H9 (cell line): ENCODE data around the gene ANXA2. TPM values are rescaled to one million over a fixed set of nuclear protein-coding genes. Genes with fewer than 3 reads are reported as not detected.

ENCODE experiments used
- DNase-seq: peaks from one replicate; pipeline ENCODE4 v3.0.0-alpha.2; 2017
- H2AFZ ChIP-seq: one replicate; pipeline ENCODE4 v1.6.1; 2013; ENCODE audit warnings: mild to moderate bottlenecking, low read length, control low read depth, moderate library complexity
- H2AK5ac ChIP-seq: 2 replicates; pipeline ENCODE4 v1.6.1; 2013; ENCODE audit warnings: low read length, control low read depth, mixed read lengths; ENCODE audit not compliant: insufficient read length
- H2BK120ac ChIP-seq: one replicate; pipeline ENCODE4 v1.6.1; 2013; ENCODE audit warnings: low read depth, mild to moderate bottlenecking, low read length, control low read depth, inconsistent platforms; ENCODE audit not compliant: poor library complexity, severe bottlenecking
- H2BK12ac ChIP-seq: 2 replicates; pipeline ENCODE4 v1.6.1; 2013; ENCODE audit warnings: low read length, control low read depth, mixed read lengths, low read depth; ENCODE audit not compliant: insufficient read length
- H2BK15ac ChIP-seq: 2 replicates; pipeline ENCODE4 v1.6.1; 2013; ENCODE audit warnings: low read depth, low read length, control low read depth
- H2BK20ac ChIP-seq: one replicate; pipeline ENCODE4 v1.6.1; 2013; ENCODE audit warnings: low read depth, mild to moderate bottlenecking, low read length, control low read depth, inconsistent platforms; ENCODE audit not compliant: poor library complexity, severe bottlenecking
- H2BK5ac ChIP-seq: 2 replicates; pipeline ENCODE4 v1.6.1; 2013; ENCODE audit warnings: low read length, control low read depth, mixed read lengths; ENCODE audit not compliant: insufficient read length
- H3K14ac ChIP-seq: 2 replicates; pipeline ENCODE4 v1.6.1; 2013; ENCODE audit warnings: low read length, control low read depth; ENCODE audit not compliant: insufficient read depth
- H3K18ac ChIP-seq: 2 replicates; pipeline ENCODE4 v1.6.1; 2013; ENCODE audit warnings: low read depth, mild to moderate bottlenecking, mixed read lengths, low read length, control low read depth; ENCODE audit not compliant: insufficient read length
- H3K23ac ChIP-seq: 2 replicates; pipeline ENCODE4 v1.6.1; 2013; ENCODE audit warnings: low read length, control low read depth, mixed read lengths, low read depth; ENCODE audit not compliant: insufficient read length
- H3K23me2 ChIP-seq: 2 replicates; pipeline ENCODE4 v1.6.1; 2013; ENCODE audit warnings: low read depth, mild to moderate bottlenecking, mixed read lengths, low read length, control low read depth; ENCODE audit not compliant: insufficient read length, poor library complexity, severe bottlenecking
- H3K27ac ChIP-seq: 2 replicates; pipeline ENCODE4 v1.5.1; 2013; ENCODE audit warnings: low read length, control low read depth, mixed read lengths, low read depth; ENCODE audit not compliant: insufficient read length
- H3K27me3 ChIP-seq: 2 replicates; pipeline ENCODE4 v1.6.1; 2013; ENCODE audit warnings: low read length, control low read depth, inconsistent platforms; ENCODE audit not compliant: insufficient read depth
- H3K4ac ChIP-seq: 2 replicates; pipeline ENCODE4 v1.6.1; 2013; ENCODE audit warnings: low read depth, mild to moderate bottlenecking, control low read depth, inconsistent platforms, low read length, moderate library complexity
- H3K4me1 ChIP-seq: 2 replicates; pipeline ENCODE4 v1.6.1; 2013; ENCODE audit warnings: low read length, control low read depth, inconsistent platforms; ENCODE audit not compliant: insufficient read depth
- H3K4me2 ChIP-seq: 2 replicates; pipeline ENCODE4 v1.6.1; 2013; ENCODE audit warnings: low read length, control low read depth, mixed read lengths; ENCODE audit not compliant: insufficient read length, insufficient read depth
- H3K56ac ChIP-seq: 2 replicates; pipeline ENCODE4 v1.6.1; 2013; ENCODE audit warnings: low read depth, mild to moderate bottlenecking, mixed read lengths, low read length, control low read depth; ENCODE audit not compliant: insufficient read length
- H3K79me1 ChIP-seq: 2 replicates; pipeline ENCODE4 v1.6.1; 2013; ENCODE audit warnings: low read depth, mild to moderate bottlenecking, moderate library complexity, low read length, control low read depth, inconsistent platforms; ENCODE audit not compliant: insufficient read depth, poor library complexity, severe bottlenecking
- H3K79me2 ChIP-seq: 2 replicates; pipeline ENCODE4 v1.6.1; 2013; ENCODE audit warnings: low read length, control low read depth, inconsistent platforms; ENCODE audit not compliant: insufficient read depth
- H3K9ac ChIP-seq: 2 replicates; pipeline ENCODE4 v1.6.1; 2013; ENCODE audit warnings: low read length, control low read depth, mixed read lengths; ENCODE audit not compliant: insufficient read length; ENCODE audit errors: extremely low read depth
- H3K9me3 ChIP-seq: one replicate; pipeline ENCODE4 v1.6.1; 2013; ENCODE audit warnings: low read depth, low read length, inconsistent platforms; ENCODE audit not compliant: control insufficient read depth
- H3T11ph ChIP-seq: one replicate; pipeline ENCODE4 v1.6.1; 2013; ENCODE audit warnings: mild to moderate bottlenecking, low read length, control low read depth, inconsistent platforms
- H4K20me1 ChIP-seq: one replicate; pipeline ENCODE4 v1.6.1; 2013; ENCODE audit not compliant: control insufficient read depth, insufficient read length, insufficient read depth
- H4K5ac ChIP-seq: 2 replicates; pipeline ENCODE4 v1.6.1; 2013; ENCODE audit warnings: low read depth, mild to moderate bottlenecking, mixed read lengths, low read length, control low read depth; ENCODE audit not compliant: insufficient read length
- H4K8ac ChIP-seq: replicated peaks from 2 replicates; pipeline ENCODE4 v1.6.1; 2013; ENCODE audit warnings: low read length, control low read depth, mixed read lengths, low read depth; ENCODE audit not compliant: insufficient read length
- H4K91ac ChIP-seq: 2 replicates; pipeline ENCODE4 v1.6.1; 2013; ENCODE audit warnings: low read depth, mild to moderate bottlenecking, moderate library complexity, mixed read lengths, low read length, control low read depth; ENCODE audit not compliant: insufficient read length
- H3K27ac Mint-ChIP-seq, 3 experiments: 2 replicates in 2 of 3; 3 replicates in 1 of 3; pipeline ENCODE4 v1.8.0; 2020 to 2021; ENCODE audit warnings: mixed read lengths in 3 of 3, mild to moderate bottlenecking in 1 of 3, moderate library complexity in 1 of 3
- H3K27me3 Mint-ChIP-seq: 2 replicates; pipeline ENCODE4 v1.8.0; 2021; ENCODE audit warnings: low read depth, mild to moderate bottlenecking, moderate library complexity, mixed read lengths
- H3K36me3 Mint-ChIP-seq, 3 experiments: 2 replicates in 2 of 3; 3 replicates in 1 of 3; pipeline ENCODE4 v1.8.0; 2020 to 2021; ENCODE audit warnings: low read depth in 3 of 3, mixed read lengths in 3 of 3; ENCODE audit not compliant: insufficient read depth in 1 of 3
- H3K4me1 Mint-ChIP-seq, 2 experiments: 2 replicates each; pipeline ENCODE4 v1.8.0; 2020; ENCODE audit warnings: mixed read lengths in 2 of 2
- H3K4me3 Mint-ChIP-seq, 2 experiments: 2 replicates in 1 of 2; 3 replicates in 1 of 2; pipeline ENCODE4 v1.8.0; 2020 to 2021; ENCODE audit warnings: mild to moderate bottlenecking in 2 of 2, mixed read lengths in 2 of 2, moderate library complexity in 1 of 2
- H3K9me3 Mint-ChIP-seq, 2 experiments: 2 replicates in 1 of 2; 3 replicates in 1 of 2; pipeline ENCODE4 v1.8.0; 2020; ENCODE audit warnings: mild to moderate bottlenecking in 2 of 2, mixed read lengths in 2 of 2, moderate library complexity in 1 of 2
- WGBS: extraction: QIAGEN DNeasy Blood & Tissue Kit; methylation state at CpG from one replicate; pipeline ENCODE4 v1.1.7; 2013; ENCODE audit warnings: missing lambda C conversion rate, low lambda C conversion rate, mixed read lengths; ENCODE audit not compliant: insufficient read length; ENCODE audit errors: extremely low coverage; 5-methylcytosine and 5-hydroxymethylcytosine counted together
- total RNA-seq: library from RNA; stranded (reverse); gene quantifications from 2 replicates; pipeline ENCODE4 v1.2.1, GENCODE V29; 2021
- TF ChIP-seq, protein P1 (sequence below): fragments of 200-600 bp; sonication (generic); conservative IDR thresholded peaks from 3 replicates; pipeline ENCODE4 v1.8.0; 2021; ENCODE audit warnings: antibody characterized with exemption, mild to moderate bottlenecking

ANXA2 gene
- total RNA-seq, 1 experiment from 2014 or later, result 126 TPM

DNA sequence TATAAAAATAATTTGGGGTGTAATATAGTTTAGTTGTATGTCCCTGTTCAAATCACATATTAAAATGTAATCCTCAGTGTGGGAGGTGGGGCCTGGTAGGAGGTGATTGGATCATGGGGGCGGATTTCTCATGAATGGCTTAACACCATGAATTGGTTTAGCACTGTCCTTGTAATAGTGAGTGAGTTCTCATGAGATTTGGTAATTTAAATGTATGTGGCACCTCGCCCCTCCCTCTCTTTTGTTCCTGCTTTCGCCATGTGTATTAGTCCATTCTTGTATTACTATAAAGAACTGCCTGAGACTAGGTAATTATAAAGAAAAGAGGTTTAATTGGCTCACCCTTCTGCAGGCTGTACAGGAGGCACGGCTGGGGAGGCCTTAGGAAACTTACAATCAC lies 83.9 kb downstream of the ANXA2 start:
- Mint-ChIP-seq H3K4me3 (no peak overlapping the region), H3K27ac (peak overlapping the region in 1 of 3 experiments; percentile 60; a peak in 2 of 7 replicates), H3K4me1 (peaks cover 4 to 7% of the 10 kb centered on the region in 2 experiments; a peak in 3 of 4 replicates), H3K36me3 (no peaks in the 10 kb centered on the region; a peak in 1 of 7 replicates), H3K9me3 (no peaks in the 10 kb centered on the region), H3K27me3 (no peaks in the 10 kb centered on the region)
- H2AFZ ChIP-seq, result no peak overlapping the region
- H2BK5ac ChIP-seq, result no peak overlapping the region
- TF ChIP-seq, protein P1, sequence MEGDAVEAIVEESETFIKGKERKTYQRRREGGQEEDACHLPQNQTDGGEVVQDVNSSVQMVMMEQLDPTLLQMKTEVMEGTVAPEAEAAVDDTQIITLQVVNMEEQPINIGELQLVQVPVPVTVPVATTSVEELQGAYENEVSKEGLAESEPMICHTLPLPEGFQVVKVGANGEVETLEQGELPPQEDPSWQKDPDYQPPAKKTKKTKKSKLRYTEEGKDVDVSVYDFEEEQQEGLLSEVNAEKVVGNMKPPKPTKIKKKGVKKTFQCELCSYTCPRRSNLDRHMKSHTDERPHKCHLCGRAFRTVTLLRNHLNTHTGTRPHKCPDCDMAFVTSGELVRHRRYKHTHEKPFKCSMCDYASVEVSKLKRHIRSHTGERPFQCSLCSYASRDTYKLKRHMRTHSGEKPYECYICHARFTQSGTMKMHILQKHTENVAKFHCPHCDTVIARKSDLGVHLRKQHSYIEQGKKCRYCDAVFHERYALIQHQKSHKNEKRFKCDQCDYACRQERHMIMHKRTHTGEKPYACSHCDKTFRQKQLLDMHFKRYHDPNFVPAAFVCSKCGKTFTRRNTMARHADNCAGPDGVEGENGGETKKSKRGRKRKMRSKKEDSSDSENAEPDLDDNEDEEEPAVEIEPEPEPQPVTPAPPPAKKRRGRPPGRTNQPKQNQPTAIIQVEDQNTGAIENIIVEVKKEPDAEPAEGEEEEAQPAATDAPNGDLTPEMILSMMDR, result no peak
- H3K23ac ChIP-seq, result no peak overlapping the region
- H3K9me3 ChIP-seq, result no peaks in the 10 kb centered on the region
- WGBS, result no CpG with 5 or more reads among the region's 4 CpGs
- H3K14ac ChIP-seq, result no peak overlapping the region
- H3K9ac ChIP-seq, result no peak overlapping the region
- no peaks in the 10 kb centered on the region for H4K20me1 ChIP-seq
- no peak overlapping the region for H2BK120ac ChIP-seq
- no peak overlapping the region for H3K4me2 ChIP-seq
- H3K4me1 ChIP-seq, result no peaks in the 10 kb centered on the region
- H3K79me1 ChIP-seq, result no peaks in the 10 kb centered on the region
- H3K27me3 ChIP-seq, result no peaks in the 10 kb centered on the region
- H2BK12ac ChIP-seq, result no peak overlapping the region
- H3K4ac ChIP-seq, result no peak overlapping the region
- H3K27ac ChIP-seq, result no peak overlapping the region
- no peak overlapping the region for H2BK15ac ChIP-seq
- H3K56ac ChIP-seq, result no peak overlapping the region
- no peak overlapping the region for H2AK5ac ChIP-seq
- H4K5ac ChIP-seq, result no peak overlapping the region
- H4K8ac ChIP-seq, result no peak overlapping the region
- no peaks in the 10 kb centered on the region for H3K23me2 ChIP-seq
- no peak overlapping the region for H3K18ac ChIP-seq
- H3K79me2 ChIP-seq, result no peaks in the 10 kb centered on the region
- H4K91ac ChIP-seq, result no peak overlapping the region
- DNase-seq, result no peak
- no peak overlapping the region for H2BK20ac ChIP-seq
- H3T11ph ChIP-seq, result no peak overlapping the region
